HL-60 (cell line): ENCODE results near the gene HCN4.
A peak's percentile ranks its signal among the peaks of the same experiment; 100 is the strongest.

Experiments
- DNase-seq, 2 experiments: peaks; one replicate each; pipeline ENCODE4 v3.0.0-alpha.2; 2010 to 2020; ENCODE audit warnings: low read depth in 1 of 2, low spot score in 1 of 2
- H3K27ac ChIP-seq: fragments of 250-450 bp; sonication (Bioruptor Pico); replicated peaks from 2 replicates; pipeline ENCODE4 v1.5.1; 2020; ENCODE audit warnings: mild to moderate bottlenecking, moderate library complexity
- H3K27me3 ChIP-seq: fragments of 250-450 bp; sonication (Bioruptor Pico); 2 replicates; pipeline ENCODE4 v1.5.1; 2021; ENCODE audit warnings: mild to moderate bottlenecking, moderate library complexity; ENCODE audit not compliant: insufficient read depth, poor library complexity, severe bottlenecking
- H3K4me3 ChIP-seq: replicated peaks from 2 replicates; pipeline ENCODE4 v1.5.1; 2011; ENCODE audit warnings: mild to moderate bottlenecking, control low read depth, low read length; ENCODE audit not compliant: insufficient read depth
- CTCF ChIP-seq: IDR thresholded peaks from one replicate; pipeline ENCODE4 v1.5.1; 2011; ENCODE audit warnings: low read length, control low read depth, inconsistent platforms; ENCODE audit not compliant: insufficient read depth
- GABPA ChIP-seq: IDR thresholded peaks from 2 replicates; pipeline ENCODE4 v1.6.1; 2012; ENCODE audit warnings: low read depth
- POLR2AphosphoS5 ChIP-seq: IDR thresholded peaks from 2 replicates; pipeline ENCODE4 v1.6.1; 2012; ENCODE audit warnings: low read depth
- REST ChIP-seq: IDR thresholded peaks from 2 replicates; pipeline ENCODE4 v1.6.1; 2012; ENCODE audit warnings: low read depth; ENCODE audit not compliant: insufficient replicate concordance
- SPI1 ChIP-seq: IDR thresholded peaks from 2 replicates; pipeline ENCODE4 v1.6.1; 2012; ENCODE audit warnings: low read depth, mild to moderate bottlenecking, borderline replicate concordance

HCN4 gene

GRCh38 chr15:73287019-73287418 is 81.7 kb downstream of the HCN4 start:
- H3K27me3 ChIP-seq, result no peaks in the 10 kb centered on the region
- DNase-seq, result peak; percentile 76 to 86
- peak overlapping the region; percentile 92 for H3K27ac ChIP-seq
- no peak overlapping the region for H3K4me3 ChIP-seq
- no peak for TF ChIP-seq POLR2AphosphoS5
- TF ChIP-seq SPI1, result peak; percentile 82
- TF ChIP-seq GABPA, result no peak

- H3K27me3 ChIP-seq, result no peaks in the 10 kb centered on the region
- peak overlapping the region; percentile 92 for H3K27ac ChIP-seq
- DNase-seq, result no peak
- H3K4me3 ChIP-seq, result no peak overlapping the region
- TF ChIP-seq REST, result no peak
- no peak for TF ChIP-seq SPI1
- TF ChIP-seq GABPA, result no peak
- no peak for TF ChIP-seq POLR2AphosphoS5
- TF ChIP-seq CTCF, result no peak
Observed at GRCh38 chr15:73286311-73286710, 82.4 kb downstream of the HCN4 start.

GRCh38 chr15:73284090-73284716 is 84.6 kb downstream of the HCN4 start:
- no peak for TF ChIP-seq POLR2AphosphoS5
- no peak for TF ChIP-seq SPI1
- peak; percentile 46 for TF ChIP-seq CTCF
- no peak for TF ChIP-seq REST
- TF ChIP-seq GABPA, result no peak
- Histone ChIP-seq H3K4me3 (no peak overlapping the region), H3K27ac (no peak overlapping the region), H3K27me3 (no peaks in the 10 kb centered on the region)
- no peak for DNase-seq

- TF ChIP-seq SPI1 (no peak), REST (no peak), CTCF (no peak), GABPA (no peak)
- no peak overlapping the region for H3K27ac ChIP-seq
- no peak for DNase-seq
Observed at GRCh38 chr15:73283366-73283962, 85.3 kb downstream of the HCN4 start.

More at GRCh38 chr15:73283366-73283962, 85.3 kb downstream of the HCN4 start:
- no peak overlapping the region for H3K4me3 ChIP-seq
- no peaks in the 10 kb centered on the region for H3K27me3 ChIP-seq
